ENCODE results near the gene ADORA3. TPM values are rescaled to one million over a fixed set of nuclear protein-coding genes. Genes with fewer than 3 reads are reported as not detected.

ADORA3 gene
- total and polyA plus RNA-seq, 2 of the 4 experiments (the other 2 are of a cell fraction), result not detected

GRCh38 chr1:111469539-111469938, 33.9 kb downstream of the ADORA3 start:
- BruUV-seq (replicated peaks), result no TSS peak
- ChIA-PET CTCF (interaction anchor here (0.6 kb wide), 2 partner anchors 97 to 336 kb away, joined by 3 to 4 read pairs; no protein-coding TSS in a partner anchor), POLR2A (ENCODE audit: unreplicated experiment) (interaction anchor here (0.6 kb wide), 1 partner anchor 497 kb away, joined by 5 read pairs; no protein-coding TSS in a partner anchor)
- no peak overlapping the region for H4K8ac ChIP-seq (ENCODE audit: low read depth in 2 of 2, low read length in 2 of 2)
- H2BK120ac ChIP-seq (ENCODE audit: low read depth, low read length), result no peak overlapping the region
- no peak overlapping the region for H3K4me2 ChIP-seq (ENCODE audit: low read depth, low read length)
- no peak overlapping the region for H3K4me3 ChIP-seq (ENCODE audit: insufficient read depth, low read depth, low read length)
- H2BK15ac ChIP-seq (ENCODE audit: low read depth, low read length), result no peak overlapping the region
- H3K4ac ChIP-seq (ENCODE audit: low read depth, low read length), result no peak overlapping the region
- H3K79me1 ChIP-seq (ENCODE audit: low read depth in 1 of 2, low read length in 2 of 2), result no peaks in the 10 kb centered on the region
- H4K5ac ChIP-seq (ENCODE audit: low read depth, low read length), result no peak overlapping the region
- no peak overlapping the region for H3K27ac ChIP-seq (ENCODE audit: insufficient read depth, low read length)
- H3K9me3 ChIP-seq (ENCODE audit: control insufficient read depth, insufficient read depth, low read length), result no peaks in the 10 kb centered on the region
- no peak overlapping the region for H3K18ac ChIP-seq (ENCODE audit: low read depth, low read length)
- no peaks in the 10 kb centered on the region for H4K20me1 ChIP-seq (ENCODE audit: insufficient read depth, low read length)
- peaks cover 11% of the 10 kb centered on the region for H3K36me3 ChIP-seq (ENCODE audit: control insufficient read depth, insufficient read depth, low read length)
- no peak overlapping the region for H2AK9ac ChIP-seq (replicated peaks; ENCODE audit: low read depth, low read length, poor library complexity)
- dilution Hi-C loops (cut with HindIII; ENCODE audit: low sequenced_read_pairs, unreplicated experiment), result loop anchor here (25.0 kb wide), 1 partner anchor 293 kb away; the partner anchor contains the start of gene DDX20
- no peak overlapping the region for H2AFZ ChIP-seq (replicated peaks; ENCODE audit: low read length, poor library complexity)
- no peak overlapping the region for H2BK5ac ChIP-seq (ENCODE audit: low read depth, low read length, poor library complexity, severe bottlenecking)
- H3K4me1 ChIP-seq (ENCODE audit: control insufficient read depth, insufficient read depth, low read length), result no peaks in the 10 kb centered on the region
- in situ Hi-C loops (cut with MboI; ENCODE audit: low sequenced_read_pairs), result no loop called here
- H2BK20ac ChIP-seq (ENCODE audit: low read depth, low read length), result no peak overlapping the region
- H4K91ac ChIP-seq (ENCODE audit: insufficient read depth, low read depth, low read length), result no peak overlapping the region
- H3K9ac ChIP-seq (ENCODE audit: low read depth, low read length), result no peak overlapping the region
- H3K9me1 ChIP-seq (ENCODE audit: insufficient read depth, low read length), result no peaks in the 10 kb centered on the region
- no peak for TF ChIP-seq RFX5 (IDR thresholded peaks at IDR 0.05; ENCODE audit: low read depth, low read length)
- TF ChIP-seq BHLHE40 (IDR thresholded peaks at IDR 0.05; ENCODE audit: low read depth, low read length), result no peak
- no peak for TF ChIP-seq CHD1 (IDR thresholded peaks at IDR 0.05; ENCODE audit: low read depth, low read length)
- TF ChIP-seq RAD21 (IDR thresholded peaks at IDR 0.05; ENCODE audit: low read length), result no peak
- TF ChIP-seq MXI1 (IDR thresholded peaks at IDR 0.05; ENCODE audit: borderline replicate concordance, low read depth, low read length), result no peak
- no peak for TF ChIP-seq USF2 (IDR thresholded peaks at IDR 0.05; ENCODE audit: low read depth, low read length)
- no peak for TF ChIP-seq FOS (IDR thresholded peaks at IDR 0.05; ENCODE audit: low read depth, low read length)
- TF ChIP-seq ELK1 (IDR thresholded peaks at IDR 0.05; ENCODE audit: borderline replicate concordance, low read depth, low read length), result no peak
- TF ChIP-seq MAFK (IDR thresholded peaks at IDR 0.05; ENCODE audit: low read depth, low read length), result no peak
- no peak for TF ChIP-seq NFE2L2 (IDR thresholded peaks at IDR 0.05; ENCODE audit: low read depth, low read length)
- TF ChIP-seq CTCF (conservative IDR thresholded peaks at IDR 0.05; ENCODE audit: low read depth, low read length), result no peak
- no peak overlapping the region for H3K14ac ChIP-seq (replicated peaks; ENCODE audit: low read depth, low read length)
- no peak overlapping the region for H2AK5ac ChIP-seq (ENCODE audit: low read depth, low read length)
- no peak for ATAC-seq (ENCODE audit: low read depth)
- H3K27me3 ChIP-seq (ENCODE audit: control insufficient read depth, insufficient read depth, low read length), result no peaks in the 10 kb centered on the region
- intact Hi-C loops (cut with micrococcal nuclease), result no loop called here
- DNase-seq, result no peak
- H3K56ac ChIP-seq (ENCODE audit: extremely low read depth, insufficient read depth, low read length), result no peak overlapping the region
- no peak overlapping the region for H3K23ac ChIP-seq (ENCODE audit: low read depth, low read length)
